HCT116 (cell line): ENCODE measurements around the gene ANKRD60.

ENCODE experiments used
- CEBPB ChIP-seq: IDR thresholded peaks from 2 replicates; pipeline ENCODE4 v1.6.1; 2012; ENCODE audit warnings: low read depth
- CTCF ChIP-seq, 3 experiments: fragments of 200-600 bp in 1 of 3; sonication (generic) in 1 of 3; IDR thresholded peaks in 2 of 3; conservative IDR thresholded peaks in 1 of 3; 2 replicates each; pipeline ENCODE4 v1.5.1; 2012 to 2017; ENCODE audit warnings: low read depth in 2 of 3, low read length in 2 of 3, antibody characterized with exemption in 1 of 3, borderline replicate concordance in 1 of 3, control low read depth in 1 of 3, mild to moderate bottlenecking in 1 of 3, mixed read lengths in 1 of 3, mixed run types in 1 of 3, moderate library complexity in 1 of 3; ENCODE audit not compliant: insufficient read depth in 1 of 3
- EZH2 ChIP-seq: fragments of 200-600 bp; sonication (generic); IDR thresholded peaks from 2 replicates; pipeline ENCODE4 v1.6.1; 2017; ENCODE audit warnings: antibody characterized with exemption, mixed run types
- EZH2phosphoT487 ChIP-seq: fragments of 200-600 bp; IDR thresholded peaks from 2 replicates; pipeline ENCODE4 v1.6.1; 2018; ENCODE audit warnings: antibody characterized with exemption, borderline replicate concordance
- JUND ChIP-seq: IDR thresholded peaks from 2 replicates; pipeline ENCODE4 v1.6.1; 2012
- MAX ChIP-seq: IDR thresholded peaks from 2 replicates; pipeline ENCODE4 v1.6.1; 2012
- ZFX ChIP-seq: fragments of 450-650 bp; IDR thresholded peaks from 2 replicates; pipeline ENCODE4 v1.6.1; 2017

- no peak for TF ChIP-seq CTCF (IDR thresholded peaks at IDR 0.05 in 2 of 3, conservative IDR thresholded peaks at IDR 0.05 in 1 of 3; ENCODE audit: borderline replicate concordance in 1 of 3, insufficient read depth in 1 of 3, low read depth in 2 of 3, low read length in 2 of 3)
- no peak for TF ChIP-seq ZFX
- no peak for TF ChIP-seq EZH2
- no peak for TF ChIP-seq MAX
- no peak for TF ChIP-seq CEBPB
- TF ChIP-seq EZH2phosphoT487, result no peak
- TF ChIP-seq JUND, result no peak
Observed at GRCh38 chr20:58256307-58256706, 27.9 kb upstream of the ANKRD60 start.
